PFSK-1 (cell line): ENCODE measurements around the gene BCAS3.

Experiments
- POLR2AphosphoS5 ChIP-seq: IDR thresholded peaks from 2 replicates; pipeline ENCODE4 v1.6.1; 2012; ENCODE audit warnings: low read depth, mild to moderate bottlenecking, control low read depth, low read length, moderate library complexity
- TAF1 ChIP-seq: IDR thresholded peaks from 2 replicates; pipeline ENCODE4 v1.6.1; 2012; ENCODE audit warnings: low read length, control low read depth, borderline replicate concordance; ENCODE audit not compliant: insufficient read depth
- TF ChIP-seq, protein P1 (sequence below), 2 experiments: IDR thresholded peaks; 2 replicates each; pipeline versions ENCODE4 v1.6.1 to v1.8.0; 2011 to 2012; ENCODE audit warnings: low read depth in 2 of 2, low read length in 2 of 2, control low read depth in 1 of 2, inconsistent platforms in 1 of 2, mild to moderate bottlenecking in 1 of 2, moderate library complexity in 1 of 2; ENCODE audit not compliant: insufficient read depth in 1 of 2

DNA sequence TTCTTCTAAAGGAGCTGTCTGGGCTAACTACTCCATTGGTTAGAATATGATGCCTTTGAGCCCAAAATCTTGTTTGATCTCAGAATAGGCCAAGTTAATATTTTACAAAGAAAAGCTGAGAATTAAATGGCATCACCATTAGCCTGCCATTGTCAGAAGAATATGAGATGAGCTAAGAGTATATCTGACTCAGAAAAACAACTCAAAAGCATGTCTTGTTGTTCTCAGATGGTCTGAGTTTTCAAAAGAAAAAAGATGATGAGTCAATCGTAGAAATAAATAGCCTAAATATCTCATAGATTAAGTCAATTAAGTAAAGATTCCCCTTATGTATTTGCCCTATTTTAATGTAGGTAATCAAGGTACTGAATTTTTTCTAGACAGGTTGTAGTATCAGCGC, 524.9 kb downstream of the BCAS3 start:
- TF ChIP-seq POLR2AphosphoS5 (no peak), TAF1 (no peak)
- TF ChIP-seq, protein P1, sequence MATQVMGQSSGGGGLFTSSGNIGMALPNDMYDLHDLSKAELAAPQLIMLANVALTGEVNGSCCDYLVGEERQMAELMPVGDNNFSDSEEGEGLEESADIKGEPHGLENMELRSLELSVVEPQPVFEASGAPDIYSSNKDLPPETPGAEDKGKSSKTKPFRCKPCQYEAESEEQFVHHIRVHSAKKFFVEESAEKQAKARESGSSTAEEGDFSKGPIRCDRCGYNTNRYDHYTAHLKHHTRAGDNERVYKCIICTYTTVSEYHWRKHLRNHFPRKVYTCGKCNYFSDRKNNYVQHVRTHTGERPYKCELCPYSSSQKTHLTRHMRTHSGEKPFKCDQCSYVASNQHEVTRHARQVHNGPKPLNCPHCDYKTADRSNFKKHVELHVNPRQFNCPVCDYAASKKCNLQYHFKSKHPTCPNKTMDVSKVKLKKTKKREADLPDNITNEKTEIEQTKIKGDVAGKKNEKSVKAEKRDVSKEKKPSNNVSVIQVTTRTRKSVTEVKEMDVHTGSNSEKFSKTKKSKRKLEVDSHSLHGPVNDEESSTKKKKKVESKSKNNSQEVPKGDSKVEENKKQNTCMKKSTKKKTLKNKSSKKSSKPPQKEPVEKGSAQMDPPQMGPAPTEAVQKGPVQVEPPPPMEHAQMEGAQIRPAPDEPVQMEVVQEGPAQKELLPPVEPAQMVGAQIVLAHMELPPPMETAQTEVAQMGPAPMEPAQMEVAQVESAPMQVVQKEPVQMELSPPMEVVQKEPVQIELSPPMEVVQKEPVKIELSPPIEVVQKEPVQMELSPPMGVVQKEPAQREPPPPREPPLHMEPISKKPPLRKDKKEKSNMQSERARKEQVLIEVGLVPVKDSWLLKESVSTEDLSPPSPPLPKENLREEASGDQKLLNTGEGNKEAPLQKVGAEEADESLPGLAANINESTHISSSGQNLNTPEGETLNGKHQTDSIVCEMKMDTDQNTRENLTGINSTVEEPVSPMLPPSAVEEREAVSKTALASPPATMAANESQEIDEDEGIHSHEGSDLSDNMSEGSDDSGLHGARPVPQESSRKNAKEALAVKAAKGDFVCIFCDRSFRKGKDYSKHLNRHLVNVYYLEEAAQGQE (IDR thresholded peaks at IDR 0.05; ENCODE audit: insufficient read depth in 1 of 2, low read depth in 2 of 2, low read length in 2 of 2), result no peak
